A549 treated with GW870086 at 1 μM for 4 hours (cell line): ENCODE results near the gene GFM1. TPM values are rescaled to one million over a fixed set of nuclear protein-coding genes. Genes with fewer than 3 reads are reported as not detected.

ENCODE experiments used
- total RNA-seq: library from RNA; stranded (reverse); fragments of 200-300 nt; extraction: Qiagen RNA extraction; gene quantifications from 5 replicates; pipeline ENCODE4 v1.2.3, GENCODE V29; 2022; ENCODE audit warnings: low read depth

Gene GFM1
- total RNA-seq, result 36.8 to 64.8 TPM (median 43.3 TPM) in 5 replicates

DNA sequence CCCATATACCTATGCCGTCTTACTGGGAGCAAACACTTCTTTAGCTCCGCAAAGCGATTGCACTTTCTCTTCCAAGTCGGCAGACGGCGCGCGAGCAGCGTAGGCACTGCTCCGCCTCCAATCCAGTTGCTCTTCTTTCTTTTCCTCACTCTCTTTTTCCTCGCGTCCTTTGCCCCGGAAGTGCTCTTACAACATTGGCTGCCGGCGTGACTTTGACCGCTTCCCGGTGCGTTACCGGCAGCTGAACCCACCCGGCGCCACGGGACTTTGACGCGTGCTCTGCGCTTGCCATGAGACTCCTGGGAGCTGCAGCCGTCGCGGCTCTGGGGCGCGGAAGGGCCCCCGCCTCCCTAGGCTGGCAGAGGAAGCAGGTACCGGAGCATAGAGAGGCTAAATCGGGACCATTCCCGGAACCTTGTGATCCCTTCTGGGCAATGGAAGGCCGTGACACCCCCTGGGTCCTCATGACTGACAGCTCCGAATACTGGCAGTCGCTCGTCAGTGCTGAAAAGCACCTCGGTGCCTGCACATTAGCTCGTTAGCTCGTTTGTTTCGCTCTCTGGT is at the start of gene GFM1:
Gene GFM1, plus strand, starts transcription at position 183 of the 564 bp plus-strand sequence. Its CDS starts 108 bp downstream, at position 291.

DNA sequence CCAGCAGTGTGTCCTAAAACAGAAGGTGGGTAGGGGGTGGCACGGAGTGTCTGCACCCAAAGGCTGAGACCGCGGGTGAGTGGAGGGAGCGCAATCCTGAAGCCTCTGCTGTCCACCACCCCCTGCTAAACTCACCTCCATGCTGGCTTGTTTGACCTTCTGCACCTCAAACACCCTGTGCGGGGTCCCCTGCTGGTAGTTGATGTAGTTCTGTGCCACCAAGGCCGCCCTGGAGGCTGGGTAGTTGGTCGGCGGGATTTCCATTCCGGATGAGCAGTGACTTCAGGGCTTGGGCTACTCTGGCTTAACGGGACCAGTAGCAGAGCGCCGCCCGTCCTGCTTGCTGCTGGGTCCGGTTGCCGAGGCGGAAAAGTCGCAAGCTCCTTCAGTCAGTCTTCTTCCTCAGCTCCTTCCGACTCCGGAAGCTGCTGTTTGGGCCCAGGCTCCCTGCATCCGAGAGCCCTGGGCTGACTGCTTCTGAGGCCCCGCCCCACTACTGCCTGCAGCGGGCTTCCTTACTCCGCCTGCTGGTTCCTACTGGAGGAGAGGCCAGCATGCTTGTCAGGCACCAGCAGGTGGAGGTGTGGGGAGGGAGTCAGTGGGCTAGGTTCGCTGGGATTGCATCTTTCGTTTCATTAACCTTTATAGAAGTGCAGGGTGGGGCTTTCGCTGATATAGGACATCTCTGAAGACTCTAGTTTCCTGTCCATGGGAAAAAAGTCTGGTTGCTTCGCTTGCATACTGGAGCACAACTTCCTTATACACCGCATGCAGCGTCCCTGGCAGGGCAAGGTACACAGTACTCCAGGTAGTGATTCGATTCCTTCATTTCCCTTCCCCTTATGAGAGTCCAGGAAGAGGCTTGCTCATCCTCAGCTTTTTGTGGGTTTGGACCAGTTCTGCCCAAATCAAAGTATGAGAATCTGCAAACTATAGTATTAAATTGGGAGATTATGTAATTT is 28.2 kb downstream of the GFM1 start, which contains the start of gene LXN:
Gene LXN, minus strand, starts transcription at position 434 of the 962 bp plus-strand sequence. Its CDS starts 170 bp downstream, at position 264.

DNA sequence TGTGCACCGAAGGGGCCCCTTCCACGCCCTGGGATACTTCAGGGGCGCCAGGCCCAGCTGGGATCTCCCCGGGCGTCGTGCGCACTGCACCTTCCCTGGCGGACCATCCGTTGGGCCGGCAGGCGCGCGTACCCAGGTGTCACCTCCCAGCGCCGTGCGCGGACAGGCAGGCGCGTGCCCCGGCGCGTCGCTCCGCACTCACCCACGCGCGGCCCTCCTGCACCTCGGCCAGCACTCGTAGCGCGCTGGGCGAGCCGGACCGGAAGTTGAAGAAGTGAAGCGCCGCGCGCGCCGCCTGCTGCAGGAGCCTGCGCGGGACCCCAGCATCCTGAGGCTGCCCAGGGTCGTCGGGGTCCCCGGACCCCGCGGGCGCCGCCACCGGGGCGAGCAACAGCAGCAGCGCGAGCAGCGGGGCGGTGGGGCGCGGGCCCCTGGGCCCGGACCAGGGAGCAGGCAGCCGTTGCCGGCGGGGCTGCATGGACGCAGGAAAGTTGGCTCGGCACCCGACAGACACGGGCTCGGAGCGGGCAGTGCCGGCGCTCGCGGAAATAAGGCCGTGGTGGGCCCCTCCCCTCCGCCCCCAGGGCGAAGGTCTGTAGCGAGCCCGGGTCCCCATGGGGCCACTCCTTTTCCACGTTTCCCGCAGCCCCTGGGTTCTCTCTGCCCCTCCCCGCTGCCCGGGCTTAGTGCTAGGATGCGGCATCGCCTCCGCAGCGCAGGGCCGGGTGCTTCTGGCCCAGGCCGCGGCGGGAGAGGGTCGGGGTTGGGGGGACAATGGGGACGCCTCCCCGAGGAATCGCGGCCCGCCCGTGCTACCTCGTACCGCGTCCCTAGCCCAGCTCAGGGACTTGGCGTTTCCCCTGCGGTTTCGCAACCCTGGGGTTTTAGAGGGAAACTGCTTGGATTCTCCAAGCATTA is 87.9 kb downstream of the GFM1 start, which contains the start of gene RARRES1:
Gene RARRES1, minus strand, starts transcription at position 520 of the 918 bp plus-strand sequence. Its CDS starts 42 bp downstream, at position 478.

Other genes with a start within 250 kb of the GFM1 start
- 24.0 to 27.8 TPM (median 26.9 TPM) in 5 replicates for gene MLF1, start 73.3 kb upstream of the GFM1 start, total RNA-seq
- gene LXN, start 28.1 kb downstream of the GFM1 start, total RNA-seq, result 57.0 to 72.7 TPM (median 60.2 TPM) in 5 replicates
- gene RARRES1, start 87.9 kb downstream of the GFM1 start, total RNA-seq, result 7.6 to 13.8 TPM (median 10.2 TPM) in 5 replicates
- 39.7 to 47.3 TPM (median 45.0 TPM) in 5 replicates for gene MFSD1, start 157.5 kb downstream of the GFM1 start, total RNA-seq